ENCODE results near the gene ATP8A2. TPM values are rescaled to one million over a fixed set of nuclear protein-coding genes. Genes with fewer than 3 reads are reported as not detected.

The ATP8A2 gene
- total RNA-seq, 4 donors from 2014 or later: 0.18 to 11.6 (median 1.8) TPM

- no peak for TF ChIP-seq POLR2A (IDR thresholded peaks at IDR 0.05)
- TF ChIP-seq, protein P1, sequence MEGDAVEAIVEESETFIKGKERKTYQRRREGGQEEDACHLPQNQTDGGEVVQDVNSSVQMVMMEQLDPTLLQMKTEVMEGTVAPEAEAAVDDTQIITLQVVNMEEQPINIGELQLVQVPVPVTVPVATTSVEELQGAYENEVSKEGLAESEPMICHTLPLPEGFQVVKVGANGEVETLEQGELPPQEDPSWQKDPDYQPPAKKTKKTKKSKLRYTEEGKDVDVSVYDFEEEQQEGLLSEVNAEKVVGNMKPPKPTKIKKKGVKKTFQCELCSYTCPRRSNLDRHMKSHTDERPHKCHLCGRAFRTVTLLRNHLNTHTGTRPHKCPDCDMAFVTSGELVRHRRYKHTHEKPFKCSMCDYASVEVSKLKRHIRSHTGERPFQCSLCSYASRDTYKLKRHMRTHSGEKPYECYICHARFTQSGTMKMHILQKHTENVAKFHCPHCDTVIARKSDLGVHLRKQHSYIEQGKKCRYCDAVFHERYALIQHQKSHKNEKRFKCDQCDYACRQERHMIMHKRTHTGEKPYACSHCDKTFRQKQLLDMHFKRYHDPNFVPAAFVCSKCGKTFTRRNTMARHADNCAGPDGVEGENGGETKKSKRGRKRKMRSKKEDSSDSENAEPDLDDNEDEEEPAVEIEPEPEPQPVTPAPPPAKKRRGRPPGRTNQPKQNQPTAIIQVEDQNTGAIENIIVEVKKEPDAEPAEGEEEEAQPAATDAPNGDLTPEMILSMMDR (IDR thresholded peaks at IDR 0.05): no peak
- DNase-seq: no peak
- H3K27me3 ChIP-seq: no peaks in the 10 kb centered on the region
- H3K9me3 ChIP-seq: no peaks in the 10 kb centered on the region
- H3K36me3 ChIP-seq: no peaks in the 10 kb centered on the region
- no peaks in the 10 kb centered on the region for H3K4me1 ChIP-seq
- no peak overlapping the region for H3K27ac ChIP-seq
- no peak overlapping the region for H3K4me3 ChIP-seq
Observed at GRCh38 chr13:25887962-25888655, 516.3 kb downstream of the ATP8A2 start.

GRCh38 chr13:25890671-25891212, 519.0 kb downstream of the ATP8A2 start:
- no peak for DNase-seq
- Histone ChIP-seq H3K36me3 (no peaks in the 10 kb centered on the region), H3K4me3 (no peak overlapping the region), H3K4me1 (no peaks in the 10 kb centered on the region), H3K9me3 (no peaks in the 10 kb centered on the region), H3K27ac (no peak overlapping the region), H3K27me3 (no peaks in the 10 kb centered on the region)
- no peak for TF ChIP-seq POLR2A (IDR thresholded peaks at IDR 0.05)

DNA sequence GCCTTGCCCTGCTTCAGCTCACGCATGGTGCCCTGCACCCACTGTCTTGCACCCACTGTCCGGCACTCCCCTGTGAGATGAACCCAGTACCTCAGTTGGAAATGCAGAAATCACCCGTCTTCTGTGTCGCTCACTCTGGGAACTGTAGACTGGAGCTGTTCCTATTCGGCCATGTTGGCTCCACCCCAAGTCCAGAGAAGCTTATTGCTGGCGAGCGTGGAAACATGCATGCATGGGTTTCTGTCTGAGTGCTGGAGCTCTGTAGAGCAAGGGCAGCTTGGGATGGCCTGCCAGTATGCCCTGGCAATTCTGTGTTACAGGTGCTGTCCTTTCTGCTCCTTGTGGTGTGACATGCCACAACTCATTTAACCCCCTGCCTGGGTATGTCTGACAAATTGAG, 527.2 kb downstream of the ATP8A2 start:
- no peak for DNase-seq
- no peaks in the 10 kb centered on the region for H3K27me3 ChIP-seq
- TF ChIP-seq POLR2A (IDR thresholded peaks at IDR 0.05): no peak
- TF ChIP-seq, protein P1 (IDR thresholded peaks at IDR 0.05): no peak
- H3K4me3 ChIP-seq: no peak overlapping the region
- no peaks in the 10 kb centered on the region for H3K36me3 ChIP-seq
- H3K9me3 ChIP-seq: no peaks in the 10 kb centered on the region
- no peaks in the 10 kb centered on the region for H3K4me1 ChIP-seq
- H3K27ac ChIP-seq: no peak overlapping the region

GRCh38 chr13:25899464-25899863, 527.7 kb downstream of the ATP8A2 start:
- no peaks in the 10 kb centered on the region for H3K4me1 ChIP-seq
- H3K9me3 ChIP-seq: no peaks in the 10 kb centered on the region
- no peaks in the 10 kb centered on the region for H3K36me3 ChIP-seq
- no peak overlapping the region for H3K4me3 ChIP-seq
- H3K27ac ChIP-seq: no peak overlapping the region
- no peaks in the 10 kb centered on the region for H3K27me3 ChIP-seq
- TF ChIP-seq, protein P1 (IDR thresholded peaks at IDR 0.05): no peak
- no peak for TF ChIP-seq POLR2A (IDR thresholded peaks at IDR 0.05)
- no peak for DNase-seq

DNA sequence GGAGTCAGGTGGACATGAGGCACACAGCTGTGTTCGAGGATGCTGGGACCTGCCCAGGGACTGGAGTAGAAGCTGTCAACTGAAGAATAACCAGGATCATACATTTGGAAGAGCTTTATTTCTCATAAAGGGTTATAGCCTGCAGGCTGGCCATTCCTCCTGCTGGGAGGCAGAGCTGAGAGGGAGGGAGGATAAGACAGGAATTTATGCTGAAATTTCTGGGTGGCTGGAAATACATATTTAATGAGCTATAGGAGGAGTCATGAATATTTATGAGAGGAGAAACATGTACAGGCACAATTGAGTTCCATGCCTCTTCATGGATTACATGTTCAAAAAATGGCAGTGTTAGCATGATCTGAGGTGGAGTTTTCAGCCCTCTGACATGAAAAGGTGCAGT, 528.2 kb downstream of the ATP8A2 start:
- Histone ChIP-seq H3K27me3 (no peaks in the 10 kb centered on the region), H3K4me3 (no peak overlapping the region), H3K36me3 (no peaks in the 10 kb centered on the region), H3K9me3 (no peaks in the 10 kb centered on the region), H3K27ac (no peak overlapping the region), H3K4me1 (no peaks in the 10 kb centered on the region)
- DNase-seq: no peak
- TF ChIP-seq, protein P1 (IDR thresholded peaks at IDR 0.05): no peak
- no peak for TF ChIP-seq POLR2A (IDR thresholded peaks at IDR 0.05)

GRCh38 chr13:25901460-25902376, 529.9 kb downstream of the ATP8A2 start:
- Histone ChIP-seq H3K36me3 (no peaks in the 10 kb centered on the region), H3K27me3 (no peaks in the 10 kb centered on the region), H3K27ac (no peak overlapping the region), H3K9me3 (no peaks in the 10 kb centered on the region), H3K4me1 (no peaks in the 10 kb centered on the region), H3K4me3 (no peak overlapping the region)
- TF ChIP-seq, protein P1 (IDR thresholded peaks at IDR 0.05): no peak
- no peak for TF ChIP-seq POLR2A (IDR thresholded peaks at IDR 0.05)
- DNase-seq: no peak
